Endothelial cell of umbilical vein (primary cell): ENCODE measurements around the gene WDTC1. TPM values are rescaled to one million over a fixed set of nuclear protein-coding genes. Genes with fewer than 3 reads are reported as not detected.

Experiments used
- BruUV-seq: library from RNA; stranded (reverse); fragments of 400-500 nt; replicated peaks from 2 replicates; lab custom pipeline; 2021; lab: Mats Ljungman, UMichigan
- CTCF ChIA-PET: fragments of 300-600, 350-600 bp; sonication (Branson Sonifier 250); formaldehyde crosslinking; loops from one replicate; lab custom pipeline; 2021; ENCODE audit warnings: antibody characterized with exemption, inconsistent platforms; lab: Charles Lee
- POLR2A ChIA-PET: fragments of 300-600, 350-600 bp; sonication (Branson Sonifier 250); formaldehyde crosslinking; loops from one replicate; lab custom pipeline; 2021; ENCODE audit warnings: antibody characterized with exemption, inconsistent platforms; lab: Charles Lee
- DNase-seq: peaks from one replicate; pipeline ENCODE4 v3.0.0-alpha.2; 2011; ENCODE audit warnings: low read depth, low spot score
- FAIRE-seq: peaks from 2 replicates; lab custom pipeline; 2011; peaks lifted over from hg19 to GRCh38; lab: Jason Lieb, UNC
- H2AFZ ChIP-seq: 2 replicates; pipeline ENCODE4 v1.6.0; 2012; ENCODE audit warnings: low read depth, low read length, control low read depth, inconsistent platforms
- H3K27ac ChIP-seq: 2 replicates; pipeline ENCODE4 v1.5.1; 2011; ENCODE audit warnings: low read depth, mild to moderate bottlenecking, control low read depth, low read length, moderate library complexity; ENCODE audit not compliant: insufficient read depth
- H3K27me3 ChIP-seq, 2 experiments: 2 replicates each; pipeline versions ENCODE4 v1.6.0 to v1.6.1; 2011; ENCODE audit warnings: low read length in 2 of 2, mixed read lengths in 1 of 2; ENCODE audit not compliant: control insufficient read depth in 2 of 2, insufficient read depth in 2 of 2
- H3K36me3 ChIP-seq, 2 experiments: 2 replicates in 1 of 2; 3 replicates in 1 of 2; pipeline ENCODE4 v1.5.1; 2011; ENCODE audit warnings: low read length in 2 of 2, mild to moderate bottlenecking in 1 of 2, moderate library complexity in 1 of 2; ENCODE audit not compliant: control insufficient read depth in 2 of 2, insufficient read depth in 2 of 2; ENCODE audit errors: extremely low read depth in 1 of 2
- H3K4me1 ChIP-seq: 3 replicates; pipeline ENCODE4 v1.5.1; 2011; ENCODE audit warnings: mild to moderate bottlenecking, low read length; ENCODE audit not compliant: control insufficient read depth, insufficient read depth; ENCODE audit errors: extremely low read depth
- H3K4me2 ChIP-seq: 2 replicates; pipeline ENCODE4 v1.6.1; 2011; ENCODE audit warnings: low read length, control low read depth, mixed read lengths; ENCODE audit not compliant: insufficient read depth
- H3K4me3 ChIP-seq, 3 experiments: fragments of 200-600 bp in 1 of 3; sonication (generic), shearing (Covaris generic) in 1 of 3; replicated peaks in 1 of 3; 2 replicates each; pipeline ENCODE4 v1.5.1; 2011 to 2016; ENCODE audit warnings: control low read depth in 3 of 3, low read length in 3 of 3, mild to moderate bottlenecking in 2 of 3, inconsistent platforms in 1 of 3, low read depth in 1 of 3, moderate library complexity in 1 of 3; ENCODE audit not compliant: insufficient read depth in 1 of 3
- H3K79me2 ChIP-seq: 2 replicates; pipeline ENCODE4 v1.6.0; 2012; ENCODE audit warnings: low read length, inconsistent platforms; ENCODE audit not compliant: control insufficient read depth, insufficient read depth
- H3K9ac ChIP-seq: replicated peaks from 2 replicates; pipeline ENCODE3; 2011; ENCODE audit warnings: low read length, control low read depth; ENCODE audit not compliant: insufficient read depth; ENCODE audit errors: extremely low read depth
- H3K9me1 ChIP-seq: replicated peaks from 3 replicates; pipeline ENCODE4 v1.6.0; 2011; ENCODE audit warnings: mild to moderate bottlenecking, low read length; ENCODE audit not compliant: control insufficient read depth, insufficient read depth; ENCODE audit errors: extremely low read depth
- H3K9me3 ChIP-seq: replicated peaks from 2 replicates; pipeline ENCODE4 v1.5.1; 2012; ENCODE audit warnings: low read length, inconsistent platforms; ENCODE audit not compliant: control insufficient read depth, insufficient read depth
- H4K20me1 ChIP-seq: replicated peaks from 2 replicates; pipeline ENCODE3; 2011; ENCODE audit warnings: mild to moderate bottlenecking, low read length; ENCODE audit not compliant: control insufficient read depth, insufficient read depth; ENCODE audit errors: extremely low read depth
- CTCF ChIP-seq, 2 donors: IDR thresholded peaks; 1 replicate in 1 of 2; 2 replicates in 1 of 2; pipeline ENCODE4 v1.5.1; 2011; ENCODE audit warnings: low read length in 2 of 2, mild to moderate bottlenecking in 2 of 2, moderate library complexity in 2 of 2, control low read depth in 1 of 2, inconsistent platforms in 1 of 2, low read depth in 1 of 2; ENCODE audit not compliant: insufficient read depth in 1 of 2; ENCODE audit errors: extremely low read depth in 1 of 2
- EZH2 ChIP-seq: IDR thresholded peaks from 2 replicates; pipeline ENCODE4 v1.6.1; 2012; ENCODE audit warnings: borderline replicate concordance, low read depth, mild to moderate bottlenecking, moderate library complexity, low read length, inconsistent platforms; ENCODE audit not compliant: severe bottlenecking
- FOS ChIP-seq: IDR thresholded peaks from 2 replicates; pipeline ENCODE4 v1.6.1; 2011; ENCODE audit warnings: mild to moderate bottlenecking, low read length, moderate library complexity, borderline replicate concordance; ENCODE audit not compliant: insufficient read depth
- GATA2 ChIP-seq: IDR thresholded peaks from 2 replicates; pipeline ENCODE4 v1.7.0; 2011; ENCODE audit warnings: low read depth, mild to moderate bottlenecking, moderate library complexity, mixed read lengths, low read length; ENCODE audit not compliant: insufficient read length, insufficient read depth
- JUN ChIP-seq: IDR thresholded peaks from 2 replicates; pipeline ENCODE4 v1.6.1; 2011; ENCODE audit warnings: borderline replicate concordance, low read depth; ENCODE audit not compliant: insufficient read length, insufficient read depth
- MAX ChIP-seq: IDR thresholded peaks from 2 replicates; pipeline ENCODE4 v1.6.1; 2011; ENCODE audit not compliant: insufficient read depth, insufficient read length
- MYC ChIP-seq: IDR thresholded peaks from one replicate; pipeline ENCODE4 v1.6.1; 2011; ENCODE audit warnings: mild to moderate bottlenecking, low read depth, low read length
- POLR2A ChIP-seq: IDR thresholded peaks from 2 replicates; pipeline ENCODE4 v1.6.1; 2012; ENCODE audit warnings: low read depth, mild to moderate bottlenecking, control low read depth, low read length
- POLR2AphosphoS5 ChIP-seq: IDR thresholded peaks from 2 replicates; pipeline ENCODE4 v1.6.1; 2012; ENCODE audit warnings: low read depth, mild to moderate bottlenecking, control low read depth, low read length, moderate library complexity; ENCODE audit not compliant: insufficient read depth
- dilution Hi-C: fragments of 300-500 bp; cut with MboI; formaldehyde crosslinking; loops from one replicate; pipeline ENCODE4 v1.15.0; 2019; ENCODE audit warnings: low sequenced_read_pairs; ENCODE audit not compliant: extremely low pct_ligation_motif_present
- intact Hi-C: fragments of 100-400 bp; cut with micrococcal nuclease; formaldehyde crosslinking; loops from one replicate; pipeline ENCODE4 v1.10.0; 2022
- polyA plus RNA-seq, 4 experiments: library from polyadenylated mRNA; depleted of rRNA in 3 of 4; stranded (reverse) in 3 of 4; unstranded in 1 of 4; fragments of >200 nt; gene quantifications; 2 replicates each; pipeline versions ENCODE4 v1.2.1 to v1.2.3, GENCODE V29; 2011 to 2012; ENCODE audit warnings: missing spikeins in 1 of 4
- total RNA-seq: library from RNA; stranded (reverse); gene quantifications from 2 replicates; pipeline ENCODE4 v1.2.3, GENCODE V29; 2021

Gene WDTC1
- total and polyA plus RNA-seq, 2 donors (not counting 3 experiments of a cell fraction or from before 2014, with no cell fraction given), result 15.4 to 27.6 TPM

GRCh38 chr1:27301582-27302199 is 67.3 kb downstream of the WDTC1 start:
- BruUV-seq, result no TSS peak
- H3K4me1 ChIP-seq, result no peaks in the 10 kb centered on the region
- CTCF ChIA-PET, result interaction anchor here (0.9 to 10.9 kb wide), 13 partner anchors 11 to 305 kb away, joined by 3 to 275 read pairs (median 8); partner anchors contain the start of gene GPR3
- dilution Hi-C loops (no loop called here), intact Hi-C loops (loop anchor here (1.0 to 5.0 kb wide), 6 partner anchors 21 to 361 kb away; partner anchors contain the start of genes GPR3 and TMEM222)
- H3K27me3 ChIP-seq, result no peaks in the 10 kb centered on the region
- H3K9me1 ChIP-seq, result no peaks in the 10 kb centered on the region
- FAIRE-seq (no peak), DNase-seq (no peak)
- POLR2A ChIA-PET, result no interaction called here
- no peaks in the 10 kb centered on the region for H3K79me2 ChIP-seq
- no peak overlapping the region for H3K4me3 ChIP-seq
- H3K9ac ChIP-seq, result no peak overlapping the region
- H3K9me3 ChIP-seq, result no peaks in the 10 kb centered on the region
- peaks cover 0 to 21% of the 10 kb centered on the region in 2 experiments for H3K36me3 ChIP-seq
- no peak overlapping the region for H3K4me2 ChIP-seq
- no peak overlapping the region for H2AFZ ChIP-seq
- no peak overlapping the region for H3K27ac ChIP-seq
- TF ChIP-seq JUN (no peak), GATA2 (no peak), EZH2 (no peak), POLR2AphosphoS5 (no peak), CTCF (IDR thresholded peaks at IDR 0.05; ENCODE audit: extremely low read depth in 1 of 2, insufficient read depth in 1 of 2, low read depth in 1 of 2, low read length in 2 of 2) (no peak), FOS (no peak), POLR2A (no peak), MYC (no peak), MAX (no peak)
- H4K20me1 ChIP-seq, result no peaks in the 10 kb centered on the region
